Measurements from ENCODE around the gene OR4F15. TPM values are rescaled to one million over a fixed set of nuclear protein-coding genes. Genes with fewer than 3 reads are reported as not detected.

Gene OR4F15
- total RNA-seq, 4 donors from 2014 or later = not detected

GRCh38 chr15:101810876-101811275, 1.1 kb upstream of the OR4F15 start:
- DNase-seq (ENCODE audit: low spot score in 2 of 2) = no peak
- no peak for TF ChIP-seq CTCF (IDR thresholded peaks at IDR 0.05)
- no peak for TF ChIP-seq POLR2A (IDR thresholded peaks at IDR 0.05)
- intact Hi-C loops (cut with DNase I; ENCODE audit: low total_unique reads) = no loop called here
- no peak overlapping the region for H3K4me3 ChIP-seq (ENCODE audit: low read depth, poor library complexity, severe bottlenecking)
- 50% methylated on average over 3 of the region's 3 CpGs for WGBS, 2 donors

GRCh38 chr15:101813803-101814534, 2.0 kb downstream of the OR4F15 start:
- DNase-seq (ENCODE audit: low spot score in 2 of 2) = no peak
- H3K4me3 ChIP-seq (ENCODE audit: low read depth, poor library complexity, severe bottlenecking) = no peak overlapping the region
- 68 to 70% methylated on average over 3 of the region's 3 CpGs for WGBS, 2 donors
- no peak for TF ChIP-seq CTCF (IDR thresholded peaks at IDR 0.05)
- TF ChIP-seq POLR2A (IDR thresholded peaks at IDR 0.05) = no peak
- intact Hi-C loops (cut with DNase I; ENCODE audit: low total_unique reads) = no loop called here

- intact Hi-C loops (cut with DNase I; ENCODE audit: low total_unique reads) = no loop called here
- DNase-seq (ENCODE audit: low spot score in 2 of 2) = no peak
- no peak overlapping the region for H3K4me3 ChIP-seq (ENCODE audit: low read depth, poor library complexity, severe bottlenecking)
- TF ChIP-seq CTCF (IDR thresholded peaks at IDR 0.05) (no peak), POLR2A (IDR thresholded peaks at IDR 0.05) (no peak)
- WGBS, 2 donors = 67% methylated on average over 6 of the region's 6 CpGs
These were observed 8.8 kb downstream of the OR4F15 start for GRCh38 chr15:101820781-101821180.

GRCh38 chr15:101827257-101827656, 15.3 kb downstream of the OR4F15 start:
- TF ChIP-seq CTCF (IDR thresholded peaks at IDR 0.05) = no peak
- TF ChIP-seq POLR2A (IDR thresholded peaks at IDR 0.05) = no peak
- intact Hi-C loops (cut with DNase I; ENCODE audit: low total_unique reads) = no loop called here
- DNase-seq (ENCODE audit: low spot score in 2 of 2) = no peak
- no peak overlapping the region for H3K4me3 ChIP-seq (ENCODE audit: low read depth, poor library complexity, severe bottlenecking)
- WGBS, 2 donors = 70 to 75% methylated on average over 6 of the region's 6 CpGs

- TF ChIP-seq POLR2A (IDR thresholded peaks at IDR 0.05) = no peak
- no peak for TF ChIP-seq CTCF (IDR thresholded peaks at IDR 0.05)
- no peak overlapping the region for H3K4me3 ChIP-seq (ENCODE audit: low read depth, poor library complexity, severe bottlenecking)
- intact Hi-C loops (cut with DNase I; ENCODE audit: low total_unique reads) = no loop called here
- 83 to 85% methylated on average over 5 of the region's 5 CpGs for WGBS, 2 donors
- no peak for DNase-seq (ENCODE audit: low spot score in 2 of 2)
These were observed 16.8 kb downstream of the OR4F15 start for GRCh38 chr15:101828774-101829173.

- no peak for DNase-seq (ENCODE audit: low spot score in 2 of 2)
- no peak overlapping the region for H3K4me3 ChIP-seq (ENCODE audit: low read depth, poor library complexity, severe bottlenecking)
- intact Hi-C loops (cut with DNase I; ENCODE audit: low total_unique reads) = no loop called here
- TF ChIP-seq CTCF (IDR thresholded peaks at IDR 0.05) (no peak), POLR2A (IDR thresholded peaks at IDR 0.05) (no peak)
- 60 to 61% methylated on average over 3 of the region's 3 CpGs for WGBS, 2 donors
These were observed 29.7 kb downstream of the OR4F15 start for GRCh38 chr15:101841656-101842055.
